Measurements from ENCODE around the gene ENO4.

ENO4 gene

DNA sequence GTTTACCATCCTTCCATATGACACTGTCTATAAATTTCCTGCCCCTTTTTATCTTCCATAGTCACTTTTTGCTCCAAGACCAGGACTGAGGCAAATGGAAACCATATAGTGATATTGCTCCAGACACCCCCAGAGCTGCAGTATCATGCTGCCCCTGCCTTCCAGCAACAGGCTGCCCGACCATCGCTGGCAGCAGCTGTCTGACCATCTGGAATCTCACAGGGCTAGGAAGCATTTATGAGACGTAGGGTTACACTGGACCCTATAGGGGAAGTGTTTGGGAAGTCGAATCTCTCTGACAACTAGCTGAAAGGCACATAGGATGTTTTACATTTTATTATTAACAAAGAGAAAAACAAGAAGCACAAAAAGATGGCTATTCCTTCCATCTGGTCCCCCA is 19.4 kb downstream of the ENO4 start:
- FAIRE-seq (no peak), DNase-seq (ENCODE audit: insufficient read length, low spot score) (no peak)
- TF ChIP-seq POLR2A (IDR thresholded peaks at IDR 0.05; ENCODE audit: low read depth, low read length) = no peak

DNA sequence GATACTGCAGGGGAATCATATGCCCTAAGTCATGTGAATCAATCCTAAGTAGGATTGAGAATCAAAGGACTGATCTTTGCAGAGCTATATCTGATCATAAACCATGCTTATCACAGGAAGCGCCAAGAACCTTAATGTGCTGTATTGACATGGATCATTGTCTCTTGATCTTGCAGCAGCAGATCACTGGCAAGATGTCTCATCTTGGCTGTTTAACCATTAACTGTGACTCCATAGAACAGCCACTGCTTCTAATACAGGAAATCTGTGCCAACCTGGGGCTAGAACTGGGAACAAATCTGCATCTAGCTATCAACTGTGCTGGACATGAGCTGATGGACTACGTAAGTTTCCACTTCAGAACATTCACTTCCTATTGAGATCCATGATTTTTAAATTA is 21.6 kb downstream of the ENO4 start:
- no peak for TF ChIP-seq POLR2A (IDR thresholded peaks at IDR 0.05; ENCODE audit: low read depth, low read length)
- FAIRE-seq = no peak
- no peak for DNase-seq (ENCODE audit: insufficient read length, low spot score)

DNA sequence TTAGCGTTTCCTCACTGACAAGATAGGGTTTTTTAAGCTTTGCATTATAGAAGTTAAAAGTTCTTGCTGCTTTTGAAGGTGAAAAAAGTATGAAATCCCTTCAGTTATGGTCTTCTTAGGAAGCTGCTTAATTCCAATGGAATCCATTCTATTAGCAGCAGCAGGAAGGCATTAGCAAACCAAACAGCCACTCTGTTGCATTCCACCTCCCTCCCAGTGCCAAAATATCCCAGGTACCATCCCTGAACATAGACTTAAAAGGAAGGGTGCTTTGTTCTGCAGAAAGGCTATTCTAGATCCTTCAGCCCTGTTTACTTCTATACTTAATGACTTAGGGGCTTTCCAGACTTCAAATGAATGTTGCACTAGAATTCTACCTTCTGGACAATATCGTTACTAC is 23.8 kb downstream of the ENO4 start:
- DNase-seq (ENCODE audit: insufficient read length, low spot score) = no peak
- FAIRE-seq = no peak
- TF ChIP-seq POLR2A (IDR thresholded peaks at IDR 0.05; ENCODE audit: low read depth, low read length) = no peak

DNA sequence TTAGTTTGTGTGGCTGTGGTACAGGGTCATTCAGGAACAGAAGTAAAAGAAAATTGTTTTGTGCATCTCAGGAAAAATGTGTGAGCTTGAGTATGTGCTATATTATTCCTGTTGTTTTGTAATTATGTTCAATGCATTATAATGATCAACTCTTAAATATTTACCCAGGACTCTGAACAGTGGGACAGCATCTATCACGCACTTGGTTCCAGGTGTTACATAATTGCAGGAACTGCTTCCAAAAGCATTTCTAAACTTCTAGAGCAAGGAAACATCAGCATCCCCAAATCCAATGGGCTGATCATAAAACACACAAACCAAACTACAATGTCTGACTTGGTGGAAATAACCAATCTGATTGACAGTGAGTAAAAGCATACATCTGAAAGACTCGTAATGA is 26.6 kb downstream of the ENO4 start:
- FAIRE-seq = no peak
- no peak for DNase-seq (ENCODE audit: insufficient read length, low spot score)
- no peak for TF ChIP-seq POLR2A (IDR thresholded peaks at IDR 0.05; ENCODE audit: low read depth, low read length)

DNA sequence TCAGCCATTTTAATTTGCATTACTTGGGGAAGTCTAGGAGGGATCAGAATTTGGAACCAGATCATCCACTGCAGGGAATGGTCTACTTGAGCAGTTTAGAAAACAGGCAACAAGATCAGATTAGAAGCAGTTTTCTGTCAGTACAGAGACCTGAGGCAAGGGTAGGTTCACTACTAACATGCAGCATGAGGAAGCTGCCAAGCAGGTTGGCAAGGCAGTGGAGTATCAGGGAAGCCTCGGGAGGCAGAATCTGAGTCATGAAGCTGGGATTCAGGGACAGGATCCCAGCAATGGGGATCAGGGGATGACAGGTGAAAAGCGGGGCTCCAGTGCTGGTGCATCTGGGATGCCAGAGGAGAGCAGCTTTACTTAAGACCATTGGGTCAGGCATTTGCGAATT is 28.1 kb downstream of the ENO4 start:
- DNase-seq (ENCODE audit: insufficient read length, low spot score) (no peak), FAIRE-seq (no peak)
- TF ChIP-seq POLR2A (IDR thresholded peaks at IDR 0.05; ENCODE audit: low read depth, low read length) = no peak

DNA sequence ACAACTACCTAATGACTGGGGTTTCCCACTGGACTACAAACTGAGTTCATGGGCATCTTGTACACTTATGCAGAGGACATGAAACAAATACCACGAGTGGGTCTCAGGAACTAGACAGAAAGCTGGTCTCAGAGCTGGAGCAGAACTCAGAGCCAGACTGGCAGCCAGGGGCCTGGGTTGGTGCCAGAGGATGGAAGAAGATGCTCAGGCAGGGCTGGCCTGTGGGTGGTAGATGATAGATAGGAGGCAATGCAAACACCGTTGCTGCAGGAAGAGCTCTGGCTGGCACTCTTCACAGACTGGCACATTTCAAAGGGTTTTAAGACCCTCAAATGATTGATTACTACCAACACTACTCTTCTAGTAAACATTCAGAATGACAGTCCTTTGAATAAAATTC is 28.8 kb downstream of the ENO4 start:
- TF ChIP-seq POLR2A (IDR thresholded peaks at IDR 0.05; ENCODE audit: low read depth, low read length) = no peak
- FAIRE-seq (no peak), DNase-seq (ENCODE audit: insufficient read length, low spot score) (no peak)

DNA sequence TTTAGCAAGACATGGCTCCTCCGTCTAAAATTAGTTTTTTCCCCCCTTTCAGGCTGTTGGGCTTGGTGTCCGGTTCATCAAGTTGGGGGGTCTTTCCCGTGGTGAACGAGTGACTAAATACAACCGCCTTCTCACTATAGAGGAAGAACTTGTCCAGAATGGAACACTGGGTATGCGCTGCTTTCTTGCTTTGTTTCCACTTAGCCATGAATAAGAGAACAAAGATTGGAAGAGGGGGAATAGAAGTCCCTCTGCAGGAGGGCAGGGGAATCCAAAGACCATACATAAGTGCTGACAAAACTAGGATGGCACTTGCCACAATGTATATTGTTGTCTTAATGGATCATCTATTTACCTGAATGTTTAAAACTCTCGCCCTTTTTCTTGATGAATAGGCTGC is 30.5 kb downstream of the ENO4 start:
- TF ChIP-seq POLR2A (IDR thresholded peaks at IDR 0.05; ENCODE audit: low read depth, low read length) = no peak
- no peak for DNase-seq (ENCODE audit: insufficient read length, low spot score)
- FAIRE-seq = no peak

DNA sequence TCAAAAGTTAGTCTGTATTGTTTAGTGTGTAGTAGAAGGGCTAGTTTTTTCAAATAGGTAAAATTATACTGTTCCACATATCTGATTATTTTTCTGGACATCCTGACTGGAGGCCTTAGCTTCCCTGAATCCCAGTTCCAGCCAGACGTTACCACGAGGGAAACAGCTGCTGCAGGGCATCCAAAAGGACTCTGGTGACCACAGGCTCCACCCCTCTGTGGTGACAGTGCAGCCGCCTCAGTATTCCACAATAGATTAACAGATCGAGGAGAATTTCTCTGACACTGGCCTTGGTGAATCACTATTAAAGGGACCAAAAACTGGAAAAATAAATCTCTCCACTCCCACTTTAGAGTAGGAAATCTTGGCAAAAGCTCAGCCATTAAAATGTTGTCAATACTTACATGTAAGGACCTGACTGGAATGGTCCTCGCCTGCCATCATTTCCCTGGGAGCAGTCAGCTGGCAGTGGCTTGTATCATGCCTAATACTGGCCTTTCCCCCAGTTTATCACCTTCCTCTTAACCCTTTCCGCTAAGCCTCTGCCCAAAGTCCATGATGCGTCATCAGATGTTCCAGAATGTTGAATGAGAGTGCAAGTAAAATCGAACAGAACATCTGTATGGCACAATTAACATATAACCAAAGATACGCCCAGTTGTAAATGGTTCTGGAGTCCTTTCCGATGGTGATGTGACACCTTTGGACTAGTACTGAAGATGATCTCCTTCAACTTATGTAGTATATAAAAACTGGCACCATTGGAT is 31.6 kb downstream of the ENO4 start:
- FAIRE-seq = no peak

DNA sequence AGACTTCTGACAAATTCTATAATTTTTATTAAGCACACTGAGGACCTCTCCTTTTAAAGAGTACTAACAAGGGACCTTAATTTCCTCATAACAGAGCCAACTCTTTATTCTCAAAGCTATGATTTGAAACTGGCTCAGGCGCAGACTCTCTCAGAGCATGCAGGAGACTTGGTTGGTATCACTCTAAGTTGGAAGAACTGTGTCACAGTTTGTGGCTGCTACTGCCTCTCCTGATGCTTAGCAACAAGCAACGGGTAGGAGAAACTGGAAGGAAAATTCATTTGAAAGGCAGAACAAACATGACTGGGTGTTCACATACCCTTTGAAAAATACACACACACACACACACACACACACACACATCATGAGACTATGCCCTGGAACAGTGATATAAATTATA is 33.3 kb downstream of the ENO4 start:
- FAIRE-seq (no peak), DNase-seq (ENCODE audit: insufficient read length, low spot score) (no peak)
- no peak for TF ChIP-seq POLR2A (IDR thresholded peaks at IDR 0.05; ENCODE audit: low read depth, low read length)

More for the DNA sequence above, 31.6 kb downstream of the ENO4 start:
- DNase-seq (ENCODE audit: insufficient read length, low spot score) = no peak
- TF ChIP-seq POLR2A (IDR thresholded peaks at IDR 0.05; ENCODE audit: low read depth, low read length) = no peak

DNA sequence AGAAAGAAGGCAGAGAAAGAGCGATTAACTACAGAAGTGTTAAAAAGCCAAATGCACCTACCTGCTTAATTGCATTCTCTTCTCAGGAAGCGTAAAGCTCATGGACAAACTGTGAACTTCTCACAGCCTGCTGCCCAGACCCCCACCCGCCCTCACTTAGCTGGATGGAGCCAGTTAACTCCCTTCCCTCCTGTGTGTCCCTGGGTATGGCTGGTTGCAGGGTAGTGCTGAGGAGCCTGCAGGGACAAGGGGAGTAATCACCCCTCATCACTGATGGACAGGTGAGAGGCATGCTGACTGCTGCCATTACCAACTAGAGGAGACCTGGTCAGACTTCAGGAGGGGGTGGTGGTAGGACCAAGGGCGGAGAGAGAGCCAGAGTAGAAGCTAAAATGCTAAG is 37.5 kb downstream of the ENO4 start:
- FAIRE-seq = no peak
- TF ChIP-seq POLR2A (IDR thresholded peaks at IDR 0.05; ENCODE audit: low read depth, low read length) = no peak
- no peak for DNase-seq (ENCODE audit: insufficient read length, low spot score)

DNA sequence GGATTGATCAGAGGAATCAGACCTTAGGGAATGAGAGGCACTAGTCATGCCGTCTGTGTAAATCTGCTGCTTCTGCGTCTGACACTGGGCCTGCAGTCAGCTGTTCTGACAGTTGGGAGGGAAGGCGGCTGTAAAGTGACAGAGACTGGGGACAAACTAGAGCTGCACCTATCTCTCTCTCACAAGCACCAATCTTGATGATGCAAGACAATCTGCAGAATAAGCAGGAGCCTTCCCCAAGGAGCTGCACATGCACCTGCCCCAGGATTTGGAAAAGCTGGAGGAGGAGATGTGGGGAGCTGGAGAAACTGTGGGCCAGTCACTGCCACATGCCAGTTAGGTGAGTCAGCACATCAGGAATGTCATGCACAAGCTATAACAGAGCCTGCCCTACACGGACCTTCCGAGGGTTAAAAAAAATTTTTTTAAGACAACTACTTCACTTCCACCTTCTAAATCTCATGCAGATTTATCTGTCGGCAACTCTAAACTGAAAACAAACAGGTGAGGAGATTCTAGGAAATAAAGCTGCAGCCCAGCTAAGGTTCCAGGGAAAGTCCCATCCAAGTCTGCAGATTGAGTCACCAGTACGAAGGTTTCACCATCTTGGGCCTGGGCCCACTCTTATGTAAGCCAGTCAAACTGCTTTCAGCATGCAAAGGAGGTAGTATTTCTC is 39.2 kb downstream of the ENO4 start:
- TF ChIP-seq POLR2A (IDR thresholded peaks at IDR 0.05; ENCODE audit: low read depth, low read length) = no peak
- peak; percentile 84 for FAIRE-seq
- peak; percentile 73 for DNase-seq (ENCODE audit: insufficient read length, low spot score)

DNA sequence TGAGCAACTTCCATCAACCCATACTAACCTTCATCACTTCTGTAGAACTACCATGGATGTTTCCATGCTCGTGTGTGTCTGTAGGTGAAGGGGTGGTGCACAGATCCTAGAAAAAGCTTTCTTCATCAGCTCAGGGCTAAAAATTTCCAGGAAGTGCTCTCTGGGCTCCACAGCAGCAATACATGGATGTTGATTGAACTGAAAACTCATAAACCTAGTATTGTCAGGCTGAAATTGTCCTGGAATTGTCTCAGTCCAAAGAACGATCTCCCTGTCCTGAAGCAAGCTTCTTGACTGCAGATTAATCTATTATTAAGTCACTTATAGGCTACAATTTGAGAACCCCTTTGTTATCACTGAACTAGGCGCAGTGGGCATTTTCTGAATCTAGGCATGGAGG is 39.8 kb downstream of the ENO4 start:
- TF ChIP-seq POLR2A (IDR thresholded peaks at IDR 0.05; ENCODE audit: low read depth, low read length) = no peak
- DNase-seq (ENCODE audit: insufficient read length, low spot score) = no peak

DNA sequence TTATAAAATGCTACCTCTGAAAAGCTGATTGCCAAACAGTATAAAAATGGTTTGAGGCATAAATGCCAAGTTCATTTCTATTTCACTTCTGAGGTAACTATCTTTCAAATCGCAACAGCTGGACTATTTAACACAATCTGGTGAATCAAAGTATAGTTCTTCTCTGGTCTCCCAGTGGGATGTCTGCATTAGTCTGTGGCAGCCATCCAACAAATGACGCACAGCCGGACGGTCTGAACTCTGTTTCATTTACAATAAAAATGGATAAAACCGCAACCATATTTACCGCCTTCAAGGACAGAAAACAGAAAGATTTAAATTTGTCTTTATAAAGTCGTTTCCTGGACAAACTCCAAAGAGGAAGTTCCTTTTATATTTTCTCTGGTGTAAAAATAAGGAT is 41.9 kb downstream of the ENO4 start:
- peak; percentile 66 for FAIRE-seq

More for the DNA sequence above, 39.8 kb downstream of the ENO4 start:
- no peak for FAIRE-seq

DNA sequence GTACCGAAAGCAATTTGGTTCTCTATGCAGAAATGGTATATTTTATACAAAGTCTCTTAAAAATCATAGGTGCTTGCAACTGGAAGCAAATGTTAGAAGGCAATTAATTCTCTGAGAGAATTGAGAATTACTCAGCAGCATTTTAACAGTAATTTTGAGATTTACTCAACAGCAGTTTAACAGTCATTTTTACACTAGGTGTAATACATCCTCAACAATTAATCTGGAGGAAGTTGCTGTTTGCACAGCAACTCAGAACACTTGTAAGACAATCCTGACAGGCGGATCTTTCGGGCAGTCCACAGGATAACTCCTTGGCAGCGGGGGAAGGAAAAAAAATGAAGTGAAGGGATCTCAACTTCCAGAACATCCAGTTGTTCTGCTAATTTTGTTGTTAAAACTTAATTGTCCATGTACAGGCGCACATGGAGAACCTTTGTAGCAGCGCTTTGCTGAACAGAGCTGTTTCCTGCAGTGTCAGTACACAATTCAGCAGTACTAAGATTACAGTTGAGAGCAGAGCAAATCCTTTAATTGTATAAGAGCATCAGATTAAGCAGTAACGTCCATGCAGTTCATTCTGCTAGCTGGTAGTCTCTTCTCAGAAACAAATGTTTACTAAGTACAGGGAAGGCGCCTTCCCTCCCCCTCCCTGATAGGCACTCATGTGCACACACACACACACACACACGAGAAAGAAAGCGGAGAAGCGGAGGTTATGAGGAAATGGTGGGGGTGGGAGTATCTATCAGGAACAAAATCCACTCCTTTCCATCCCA is 43.8 kb downstream of the ENO4 start:
- FAIRE-seq (no peak), DNase-seq (ENCODE audit: insufficient read length, low spot score) (no peak)
- TF ChIP-seq POLR2A (IDR thresholded peaks at IDR 0.05; ENCODE audit: low read depth, low read length) = no peak

More for the DNA sequence above, 41.9 kb downstream of the ENO4 start:
- DNase-seq (ENCODE audit: insufficient read length, low spot score) = peak; percentile 26
- TF ChIP-seq POLR2A (IDR thresholded peaks at IDR 0.05; ENCODE audit: low read depth, low read length) = no peak
